ENCODE results near the gene MBOAT7.

DNA sequence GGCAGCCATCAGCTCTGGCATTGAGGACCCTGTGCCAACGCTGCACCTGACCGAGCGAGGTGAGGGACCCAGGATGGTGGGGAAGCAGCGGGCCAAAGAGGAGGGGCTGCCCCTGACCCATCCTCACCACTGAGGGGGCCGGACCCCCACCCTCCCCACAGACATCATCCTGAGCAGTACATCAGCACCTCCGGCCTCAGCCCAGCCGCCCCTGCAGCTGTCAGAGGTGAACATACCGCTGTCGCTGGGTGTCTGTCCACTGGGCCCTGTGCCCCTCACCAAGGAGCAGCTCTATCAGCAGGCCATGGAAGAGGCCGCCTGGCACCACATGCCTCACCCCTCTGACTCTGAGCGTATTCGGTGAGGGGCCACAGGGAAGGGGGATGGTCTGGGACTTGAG lies 37.1 kb downstream of the MBOAT7 start:
- TF ChIP-seq TAF1 (IDR thresholded peaks at IDR 0.05; ENCODE audit: low read depth, low read length): no peak
- TF ChIP-seq SIN3A (conservative IDR thresholded peaks at IDR 0.05 in 1 of 2, IDR thresholded peaks at IDR 0.05 in 1 of 2; ENCODE audit: low read depth in 1 of 2, low read length in 2 of 2): no peak
- TF ChIP-seq CEBPB (IDR thresholded peaks at IDR 0.05; ENCODE audit: low read depth, low read length): no peak
- TF ChIP-seq BCL11A (IDR thresholded peaks at IDR 0.05; ENCODE audit: low read depth in 2 of 2, low read length in 2 of 2): no peak
- TF ChIP-seq, protein P1, sequence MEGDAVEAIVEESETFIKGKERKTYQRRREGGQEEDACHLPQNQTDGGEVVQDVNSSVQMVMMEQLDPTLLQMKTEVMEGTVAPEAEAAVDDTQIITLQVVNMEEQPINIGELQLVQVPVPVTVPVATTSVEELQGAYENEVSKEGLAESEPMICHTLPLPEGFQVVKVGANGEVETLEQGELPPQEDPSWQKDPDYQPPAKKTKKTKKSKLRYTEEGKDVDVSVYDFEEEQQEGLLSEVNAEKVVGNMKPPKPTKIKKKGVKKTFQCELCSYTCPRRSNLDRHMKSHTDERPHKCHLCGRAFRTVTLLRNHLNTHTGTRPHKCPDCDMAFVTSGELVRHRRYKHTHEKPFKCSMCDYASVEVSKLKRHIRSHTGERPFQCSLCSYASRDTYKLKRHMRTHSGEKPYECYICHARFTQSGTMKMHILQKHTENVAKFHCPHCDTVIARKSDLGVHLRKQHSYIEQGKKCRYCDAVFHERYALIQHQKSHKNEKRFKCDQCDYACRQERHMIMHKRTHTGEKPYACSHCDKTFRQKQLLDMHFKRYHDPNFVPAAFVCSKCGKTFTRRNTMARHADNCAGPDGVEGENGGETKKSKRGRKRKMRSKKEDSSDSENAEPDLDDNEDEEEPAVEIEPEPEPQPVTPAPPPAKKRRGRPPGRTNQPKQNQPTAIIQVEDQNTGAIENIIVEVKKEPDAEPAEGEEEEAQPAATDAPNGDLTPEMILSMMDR (IDR thresholded peaks at IDR 0.05; ENCODE audit: control extremely low read depth in 1 of 3, insufficient read depth in 1 of 3, low read depth in 1 of 3, low read length in 3 of 3): no peak
- TF ChIP-seq RAD21 (IDR thresholded peaks at IDR 0.05 in 1 of 2, conservative IDR thresholded peaks at IDR 0.05 in 1 of 2; ENCODE audit: low read depth in 2 of 2, low read length in 2 of 2): no peak
- no peak for TF ChIP-seq EZH2 (IDR thresholded peaks at IDR 0.05; ENCODE audit: low read depth, low read length, severe bottlenecking)
- no peak for TF ChIP-seq POLR2A (IDR thresholded peaks at IDR 0.05; ENCODE audit: control extremely low read depth in 1 of 2, low read depth in 2 of 2, low read length in 2 of 2)
- TF ChIP-seq TEAD4 (IDR thresholded peaks at IDR 0.05; ENCODE audit: low read depth, low read length): no peak
- no peak for TF ChIP-seq POLR2AphosphoS5 (IDR thresholded peaks at IDR 0.05; ENCODE audit: low read depth, low read length)
- TF ChIP-seq EP300 (IDR thresholded peaks at IDR 0.05; ENCODE audit: borderline replicate concordance in 1 of 2, low read depth in 2 of 2, low read length in 2 of 2): no peak
- TF ChIP-seq KDM5A (IDR thresholded peaks at IDR 0.05; ENCODE audit: low read length): no peak
- no peak for TF ChIP-seq SUZ12 (IDR thresholded peaks at IDR 0.05; ENCODE audit: low read length)
